Hair follicular keratinocyte (primary cell): ENCODE data around the gene BCL2L1. TPM values are rescaled to one million over a fixed set of nuclear protein-coding genes. Genes with fewer than 3 reads are reported as not detected.

Source experiments
- total RNA-seq: library from RNA; depleted of rRNA; stranded (reverse); fragments of >200 nt; gene quantifications from 2 replicates; pipeline ENCODE4 v1.2.3, GENCODE V29; 2015

BCL2L1 gene
- 118 and 185 TPM in 2 replicates for total RNA-seq

DNA sequence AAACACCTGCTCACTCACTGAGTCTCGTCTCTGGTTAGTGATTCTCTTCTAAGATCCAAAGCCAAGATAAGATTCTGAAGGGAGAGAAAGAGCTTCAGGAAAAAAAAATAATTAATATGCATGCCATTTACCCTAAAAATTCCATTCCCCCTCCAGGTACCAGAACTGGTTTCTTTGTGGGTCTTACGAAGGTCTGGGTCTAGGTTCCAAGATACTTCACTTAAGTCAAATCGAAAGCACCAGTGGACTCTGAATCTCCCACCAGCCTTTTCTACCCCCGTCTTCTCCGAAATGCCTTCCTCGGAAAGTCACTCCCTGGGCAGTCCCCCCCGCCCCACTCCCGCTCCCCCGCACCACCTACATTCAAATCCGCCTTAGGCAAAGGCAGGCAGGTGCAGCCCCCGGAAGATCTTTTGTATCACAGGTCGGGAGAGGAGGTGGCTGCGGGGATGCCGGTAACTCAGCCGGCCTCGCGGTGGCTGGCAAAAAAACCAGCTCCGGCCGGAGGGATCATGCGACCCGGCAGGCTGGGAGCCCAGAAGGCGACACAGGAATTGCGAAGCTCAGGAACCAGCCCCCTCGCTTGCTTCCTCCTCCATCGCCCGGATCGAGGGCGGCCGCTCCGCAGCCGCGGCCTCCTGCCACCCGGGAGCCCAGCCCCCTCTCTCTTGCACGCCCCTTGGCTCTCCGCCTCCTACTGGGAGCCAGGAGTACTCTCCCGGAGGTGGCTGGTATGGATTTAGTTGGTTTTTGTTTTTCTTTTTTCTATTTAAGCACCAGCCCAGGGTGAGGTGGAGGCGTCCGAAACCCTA lies at the start of gene BCL2L1:
Gene BCL2L1 (minus strand): TSS at position 612 of the 812 bp plus-strand sequence. CDS start 650 bp downstream, outside the sequence.

DNA sequence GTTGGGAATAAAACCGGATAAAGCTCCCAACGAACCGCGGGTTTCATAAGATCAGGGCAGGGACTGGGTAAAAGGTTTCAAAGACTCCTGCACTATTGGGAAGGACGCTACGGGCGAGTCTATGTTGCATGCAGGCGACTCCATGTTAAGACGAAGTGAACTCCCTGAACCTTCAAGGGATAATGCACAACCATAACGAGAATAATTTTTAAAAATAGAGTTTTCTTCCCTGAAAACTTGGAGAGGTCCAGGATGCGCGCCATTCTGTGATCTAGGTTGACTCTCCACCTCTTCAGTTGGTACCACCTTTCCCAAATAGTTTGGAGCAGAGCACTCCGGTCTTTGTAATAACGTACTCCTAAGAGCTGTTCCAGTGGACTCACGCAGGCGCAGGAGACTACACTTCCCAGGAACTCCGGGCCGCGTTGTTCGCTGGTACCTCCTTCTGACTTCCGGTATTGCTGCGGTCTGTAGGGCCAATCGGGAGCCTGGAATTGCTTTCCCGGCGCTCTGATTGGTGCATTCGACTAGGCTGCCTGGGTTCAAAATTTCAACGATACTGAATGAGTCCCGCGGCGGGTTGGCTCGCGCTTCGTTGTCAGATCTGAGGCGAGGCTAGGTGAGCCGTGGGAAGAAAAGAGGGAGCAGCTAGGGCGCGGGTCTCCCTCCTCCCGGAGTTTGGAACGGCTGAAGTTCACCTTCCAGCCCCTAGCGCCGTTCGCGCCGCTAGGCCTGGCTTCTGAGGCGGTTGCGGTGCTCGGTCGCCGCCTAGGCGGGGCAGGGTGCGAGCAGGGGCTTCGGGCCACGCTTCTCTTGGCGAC lies 16.3 kb upstream of the BCL2L1 start, which contains the start of gene TPX2:
Gene TPX2 (plus strand): TSS at position 562 of the 821 bp plus-strand sequence. CDS start 18,187 bp downstream, outside the sequence.

GRCh38 chr20:31637660-31638059 lies 85.0 kb downstream of the BCL2L1 start, which contains the start of gene COX4I2:
Gene COX4I2, plus strand, starts transcription at chr20:31637912. Its CDS starts 1,106 bp downstream, at chr20:31639018.

Other genes starting within 250 kb of the BCL2L1 start
- not detected in 2 replicates for gene DEFB124, start 247.7 kb downstream of the BCL2L1 start, total RNA-seq
- not detected in 2 replicates for gene REM1, start 247.6 kb downstream of the BCL2L1 start, total RNA-seq
- 46.1 and 61.0 TPM in 2 replicates for gene HM13, start 208.4 kb downstream of the BCL2L1 start, total RNA-seq
- gene ID1, start 117.6 kb downstream of the BCL2L1 start, total RNA-seq: 149 and 278 TPM in 2 replicates
- not detected in 2 replicates for gene COX4I2, start 85.0 kb downstream of the BCL2L1 start, total RNA-seq
- gene TPX2, start 16.4 kb upstream of the BCL2L1 start, total RNA-seq: 36.5 and 95.4 TPM in 2 replicates
- gene MYLK2, start 96.5 kb upstream of the BCL2L1 start, total RNA-seq: not detected in 2 replicates
- gene FOXS1, start 122.7 kb upstream of the BCL2L1 start, total RNA-seq: not detected in 2 replicates
- 0.23 TPM in 1 of 2 replicates, not detected in the other for gene DUSP15, start 147.7 kb upstream of the BCL2L1 start, total RNA-seq
- gene TTLL9, start 147.8 kb upstream of the BCL2L1 start, total RNA-seq: not detected in 2 replicates
- gene PDRG1, start 229.2 kb upstream of the BCL2L1 start, total RNA-seq: 10.8 and 13.2 TPM in 2 replicates
- gene XKR7, start 245.3 kb upstream of the BCL2L1 start, total RNA-seq: not detected in 2 replicates